Loucy (cell line): ENCODE results near the gene DSCAM.

Source experiments
- H2AFZ ChIP-seq: fragments of 200-600 bp; sonication (generic); 2 replicates; pipeline ENCODE4 v1.6.0; 2016; ENCODE audit warnings: antibody characterized with exemption, mild to moderate bottlenecking, low read length, moderate library complexity
- H3F3A ChIP-seq: fragments of 200-600 bp; 2 replicates; pipeline ENCODE4 v1.6.0; 2016; ENCODE audit warnings: antibody characterized with exemption, low read depth, mild to moderate bottlenecking
- H3K27me3 ChIP-seq: fragments of 200-600 bp; sonication (generic); 2 replicates; pipeline ENCODE4 v1.6.1; 2014; ENCODE audit warnings: low read length, mild to moderate bottlenecking; ENCODE audit not compliant: insufficient read depth, poor library complexity, severe bottlenecking
- H3K36me3 ChIP-seq: fragments of 200-600 bp; sonication (generic); 2 replicates; pipeline ENCODE4 v1.6.1; 2016; ENCODE audit warnings: low read length; ENCODE audit not compliant: insufficient read depth
- H3K4me1 ChIP-seq: fragments of 200-600 bp; sonication (generic); 2 replicates; pipeline ENCODE4 v1.5.1; 2014; ENCODE audit warnings: low read length, mild to moderate bottlenecking; ENCODE audit not compliant: insufficient read depth, poor library complexity, severe bottlenecking
- H3K4me2 ChIP-seq: fragments of 200-600 bp; sonication (generic); 2 replicates; pipeline ENCODE4 v1.6.0; 2014; ENCODE audit warnings: antibody characterized with exemption, low read length, low read depth, mild to moderate bottlenecking; ENCODE audit not compliant: poor library complexity, severe bottlenecking
- H3K4me3 ChIP-seq: fragments of 200-600 bp; sonication (generic); 2 replicates; pipeline ENCODE4 v1.5.1; 2014; ENCODE audit warnings: low read length, mild to moderate bottlenecking, mixed read lengths; ENCODE audit not compliant: poor library complexity, severe bottlenecking
- H3K79me2 ChIP-seq: fragments of 200-600 bp; sonication (generic); 2 replicates; pipeline ENCODE4 v1.6.1; 2014; ENCODE audit warnings: low read length; ENCODE audit not compliant: insufficient read depth
- H3K9ac ChIP-seq: fragments of 200-600 bp; sonication (generic); 2 replicates; pipeline ENCODE4 v1.6.0; 2014; ENCODE audit warnings: mild to moderate bottlenecking, low read depth, low read length, moderate library complexity; ENCODE audit not compliant: poor library complexity, severe bottlenecking
- H3K9me2 ChIP-seq: fragments of 200-600 bp; sonication (generic); replicated peaks from 2 replicates; pipeline ENCODE4 v1.6.1; 2016; ENCODE audit warnings: low read depth, low read length, mixed read lengths
- H3K9me3 ChIP-seq: fragments of 200-600 bp; sonication (generic); 2 replicates; pipeline ENCODE4 v1.6.1; 2014; ENCODE audit warnings: mild to moderate bottlenecking, antibody characterized with exemption, low read length, low read depth; ENCODE audit not compliant: insufficient read depth
- H4K20me1 ChIP-seq: fragments of 200-600 bp; sonication (generic); 2 replicates; pipeline ENCODE4 v1.6.0; 2014; ENCODE audit warnings: antibody characterized with exemption, low read length, mild to moderate bottlenecking; ENCODE audit not compliant: insufficient read depth, poor library complexity, severe bottlenecking
- CTCF ChIP-seq: fragments of 200-600 bp; sonication (generic); conservative IDR thresholded peaks from 2 replicates; pipeline ENCODE4 v1.5.1; 2014; ENCODE audit warnings: mild to moderate bottlenecking, antibody characterized with exemption, low read length
- EZH2phosphoT487 ChIP-seq: fragments of 200-600 bp; IDR thresholded peaks from 2 replicates; pipeline ENCODE4 v1.6.1; 2018; ENCODE audit warnings: antibody characterized with exemption, mild to moderate bottlenecking, moderate library complexity, borderline replicate concordance

DSCAM gene

DNA sequence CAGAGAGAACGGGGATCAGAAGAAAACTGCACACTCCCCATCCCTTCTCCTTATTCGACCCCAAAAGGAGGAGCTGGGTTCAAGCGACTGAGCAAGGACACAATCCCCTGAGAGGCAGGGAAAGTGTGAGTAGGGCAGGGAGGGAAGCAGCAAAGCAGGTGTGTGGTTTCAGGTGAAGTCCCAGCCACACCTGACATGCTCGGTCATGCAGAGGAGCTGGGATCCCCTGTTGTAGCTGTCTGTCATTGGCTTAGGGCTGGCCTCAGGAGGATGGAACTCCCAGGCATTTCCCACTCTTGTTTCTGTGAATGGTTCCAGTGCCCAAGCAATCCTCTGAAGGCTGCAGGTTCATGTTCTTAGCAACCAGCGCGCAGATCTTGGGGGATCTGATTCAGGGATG lies 150.7 kb downstream of the DSCAM start:
- Histone ChIP-seq H3K9ac (no peak overlapping the region), H3K9me2 (no peaks in the 10 kb centered on the region), H3K79me2 (no peaks in the 10 kb centered on the region), H3K27me3 (no peaks in the 10 kb centered on the region), H3K4me3 (no peak overlapping the region), H3K9me3 (no peaks in the 10 kb centered on the region; the same call in 1 of the 2 replicates), H3F3A (no peaks in the 10 kb centered on the region), H2AFZ (no peak overlapping the region), H3K4me1 (no peaks in the 10 kb centered on the region), H3K4me2 (no peak overlapping the region), H3K36me3 (no peaks in the 10 kb centered on the region), H4K20me1 (no peaks in the 10 kb centered on the region)
- TF ChIP-seq CTCF (no peak), EZH2phosphoT487 (no peak)

- no peaks in the 10 kb centered on the region; the same call in 1 of the 2 replicates for H3K9me3 ChIP-seq
- no peaks in the 10 kb centered on the region for H4K20me1 ChIP-seq
- H3K36me3 ChIP-seq: no peaks in the 10 kb centered on the region
- no peaks in the 10 kb centered on the region for H3K4me1 ChIP-seq
- no peak overlapping the region for H3K4me2 ChIP-seq
- TF ChIP-seq EZH2phosphoT487: no peak
- TF ChIP-seq CTCF: no peak
- no peaks in the 10 kb centered on the region for H3K27me3 ChIP-seq
- no peaks in the 10 kb centered on the region for H3K9me2 ChIP-seq
- no peak overlapping the region for H3K9ac ChIP-seq
- no peak overlapping the region for H3K4me3 ChIP-seq
- H3F3A ChIP-seq: no peaks in the 10 kb centered on the region
- no peak overlapping the region for H2AFZ ChIP-seq
- no peaks in the 10 kb centered on the region for H3K79me2 ChIP-seq
Measured at GRCh38 chr21:40689840-40690360, 157.1 kb downstream of the DSCAM start.

GRCh38 chr21:40689217-40689616 lies 157.7 kb downstream of the DSCAM start:
- no peaks in the 10 kb centered on the region for H4K20me1 ChIP-seq
- H3K36me3 ChIP-seq: no peaks in the 10 kb centered on the region
- H3K4me3 ChIP-seq: no peak overlapping the region
- H3K4me2 ChIP-seq: no peak overlapping the region
- no peaks in the 10 kb centered on the region for H3K79me2 ChIP-seq
- H2AFZ ChIP-seq: no peak overlapping the region
- TF ChIP-seq CTCF (no peak), EZH2phosphoT487 (no peak)
- H3K27me3 ChIP-seq: no peaks in the 10 kb centered on the region
- no peaks in the 10 kb centered on the region for H3K4me1 ChIP-seq
- H3K9me2 ChIP-seq: no peaks in the 10 kb centered on the region
- H3F3A ChIP-seq: no peaks in the 10 kb centered on the region
- H3K9me3 ChIP-seq: no peaks in the 10 kb centered on the region; the same call in 1 of the 2 replicates
- H3K9ac ChIP-seq: no peak overlapping the region
